ENCODE results near the gene PRRX2. TPM values are rescaled to one million over a fixed set of nuclear protein-coding genes. Genes with fewer than 3 reads are reported as not detected.

Gene PRRX2
- polyA plus RNA-seq, 6 donors from 2014 or later, result not detected

DNA sequence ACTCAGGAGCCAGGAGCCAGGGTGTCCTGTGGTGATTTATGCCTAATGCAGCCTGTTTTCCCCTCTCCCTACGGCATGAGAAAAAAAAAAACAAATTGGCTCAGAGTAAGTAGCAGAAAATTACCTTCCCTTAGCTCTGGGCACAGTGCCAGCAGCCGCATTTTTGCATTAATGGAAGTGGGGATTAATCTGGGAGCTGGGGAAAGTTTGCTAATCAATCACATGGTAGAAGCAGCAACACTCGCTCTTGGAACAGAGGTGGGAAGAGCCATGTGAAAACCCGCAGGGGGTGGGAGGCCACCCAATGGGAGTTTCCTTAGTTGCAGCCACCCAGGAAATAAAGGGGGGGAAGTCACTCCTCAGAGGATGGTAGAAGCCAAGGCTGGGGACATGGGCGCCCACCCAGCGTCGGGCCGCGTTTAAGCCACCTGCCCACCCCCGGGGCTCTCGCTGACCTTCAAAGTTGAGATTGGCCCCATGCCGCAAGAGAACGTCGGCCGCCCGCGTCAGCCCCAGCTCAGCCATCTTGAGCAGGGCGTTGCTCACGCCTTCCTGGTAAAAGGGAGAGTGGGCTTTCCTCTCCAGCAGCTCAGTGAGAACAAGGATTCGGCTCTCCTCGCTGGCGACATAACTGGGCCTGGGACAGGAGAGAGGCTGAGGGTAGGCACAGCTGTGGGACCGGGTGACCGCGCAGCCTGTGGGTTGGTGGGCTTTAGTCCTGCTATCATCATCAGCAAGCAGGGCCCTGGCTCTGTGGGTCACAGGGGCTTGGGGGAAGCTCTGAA, 25.2 kb upstream of the PRRX2 start:
- DNase-seq, result no peak
- Mint-ChIP-seq H3K9me3 (no peaks in the 10 kb centered on the region), H3K4me1 (peaks cover 14 to 32% (median 19%) of the 10 kb centered on the region in 3 donors), H3K36me3 (peaks cover under 1 to 8% of the 10 kb centered on the region in 2 donors), H3K27ac (peak overlapping the region in 4 of 6 donors; percentile 10 to 85 (median 50)), H3K4me3 (peak overlapping the region; percentile 15 to 91 (median 84)), H3K27me3 (no peaks in the 10 kb centered on the region)
- ATAC-seq (ENCODE audit: low read depth in 2 of 2), result no peak

DNA sequence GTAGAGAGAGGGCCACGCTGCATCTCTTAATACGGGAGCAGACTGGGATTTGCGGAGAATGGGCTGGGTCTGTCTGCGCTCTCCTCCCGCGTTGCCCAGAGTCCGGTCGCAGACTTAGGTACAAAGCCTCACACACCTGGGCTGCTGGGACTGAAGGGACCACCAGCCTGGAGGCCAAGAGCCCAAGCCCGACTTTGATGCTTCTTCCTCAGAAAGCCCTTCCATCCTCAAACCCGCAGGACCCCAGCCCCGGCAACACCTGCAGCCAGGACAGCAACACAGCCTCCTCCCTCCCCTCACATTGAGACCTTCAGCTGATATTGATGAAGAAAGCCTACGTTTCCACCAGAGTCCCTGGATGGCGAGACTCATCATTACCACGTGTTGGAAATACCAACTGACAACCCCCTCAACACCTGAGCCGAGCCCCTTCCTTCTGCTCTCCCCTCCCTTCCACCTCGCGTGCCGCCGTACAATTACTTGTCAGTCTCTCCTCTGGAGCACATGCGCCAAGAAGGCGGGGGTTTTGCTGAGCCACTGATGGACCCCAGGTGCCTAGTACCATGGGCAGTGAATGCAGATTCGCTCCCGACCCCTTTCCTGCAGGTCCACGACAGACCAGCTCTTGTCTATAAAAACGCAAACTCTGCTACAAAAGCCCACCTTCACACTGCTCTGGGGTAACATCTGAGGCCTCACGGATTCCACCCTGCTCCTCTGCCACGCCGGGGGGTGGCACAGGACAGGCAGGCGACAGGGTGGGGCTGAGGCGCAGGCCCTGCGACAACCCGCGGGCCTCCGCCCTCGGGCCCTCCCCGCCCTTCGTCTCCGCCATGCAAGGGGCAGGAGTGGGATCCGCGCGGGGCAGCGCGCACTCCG, 24.3 kb upstream of the PRRX2 start:
- ATAC-seq (ENCODE audit: low read depth in 2 of 2) (peak in 1 of 2 donors; percentile 15), DNase-seq (no peak)
- Mint-ChIP-seq H3K36me3 (peaks cover 0 to 8% of the 10 kb centered on the region in 2 donors), H3K27me3 (no peaks in the 10 kb centered on the region), H3K4me1 (peaks cover 14 to 32% (median 19%) of the 10 kb centered on the region in 3 donors), H3K9me3 (no peaks in the 10 kb centered on the region), H3K27ac (peak overlapping the region in 4 of 6 donors; percentile 57 to 89 (median 77)), H3K4me3 (peak overlapping the region; percentile 77 to 91 (median 84))

DNA sequence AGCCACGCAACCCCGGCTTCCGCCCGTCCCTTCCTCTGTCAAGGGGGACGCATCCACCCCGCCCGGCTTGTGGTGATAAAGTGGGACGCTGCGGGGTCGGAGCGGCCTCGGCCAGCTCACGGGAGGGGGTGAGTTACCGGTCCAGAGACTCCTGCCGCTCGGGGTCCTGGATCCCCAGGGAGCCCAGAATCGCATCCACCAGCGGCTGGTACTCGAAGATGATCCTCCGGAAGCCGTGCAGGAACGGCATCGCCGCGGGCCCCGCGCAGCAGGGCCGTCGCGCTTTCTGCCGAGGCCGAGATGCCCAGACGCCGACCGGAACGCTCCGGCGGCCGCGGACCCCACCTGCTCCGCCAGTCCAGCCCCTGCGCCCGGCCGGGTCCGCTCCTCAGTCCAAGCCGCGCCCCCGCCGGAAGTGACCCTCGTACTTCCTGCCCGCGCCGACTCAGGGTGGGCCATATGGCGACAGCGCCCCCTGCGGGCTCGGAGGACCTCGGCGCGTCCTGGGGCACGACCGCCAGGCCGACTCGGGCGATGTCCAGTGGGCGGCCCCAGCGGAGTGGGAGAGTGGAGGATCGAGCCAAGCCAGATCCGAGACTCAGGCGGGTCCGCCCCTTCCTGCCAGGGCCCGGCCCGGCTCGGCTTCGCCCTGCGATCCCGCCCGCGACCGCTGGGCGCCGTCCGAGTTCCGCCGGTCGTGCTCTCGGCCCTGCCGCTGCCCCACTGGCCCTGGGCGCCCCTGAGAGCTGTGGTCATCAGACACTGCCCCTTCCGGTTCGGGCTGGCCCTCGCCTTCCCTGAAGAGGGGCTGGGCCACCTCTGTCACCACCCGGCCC, 23.5 kb upstream of the PRRX2 start, which contains the start of gene ASB6:
Gene ASB6 (minus strand): TSS at position 402 of the 836 bp plus-strand sequence. CDS start 152 bp downstream, at position 250.
- Mint-ChIP-seq H3K27ac (peak within 1 kb of the TSS; percentile 82 to 95 (median 87)), H3K27me3 (peaks cover 0 to 5% (median 0%) of the 10 kb centered on the region in 3 donors), H3K4me3 (peak within 1 kb of the TSS; percentile 77 to 91 (median 84)), H3K4me1 (peaks cover 14 to 32% (median 19%) of the 10 kb centered on the region in 3 donors), H3K36me3 (peaks cover 0 to 8% of the 10 kb centered on the region in 2 donors), H3K9me3 (no peaks in the 10 kb centered on the region)
- peak; percentile 90 to 91 for ATAC-seq (ENCODE audit: low read depth in 2 of 2)
- peak; percentile 94 for DNase-seq

DNA sequence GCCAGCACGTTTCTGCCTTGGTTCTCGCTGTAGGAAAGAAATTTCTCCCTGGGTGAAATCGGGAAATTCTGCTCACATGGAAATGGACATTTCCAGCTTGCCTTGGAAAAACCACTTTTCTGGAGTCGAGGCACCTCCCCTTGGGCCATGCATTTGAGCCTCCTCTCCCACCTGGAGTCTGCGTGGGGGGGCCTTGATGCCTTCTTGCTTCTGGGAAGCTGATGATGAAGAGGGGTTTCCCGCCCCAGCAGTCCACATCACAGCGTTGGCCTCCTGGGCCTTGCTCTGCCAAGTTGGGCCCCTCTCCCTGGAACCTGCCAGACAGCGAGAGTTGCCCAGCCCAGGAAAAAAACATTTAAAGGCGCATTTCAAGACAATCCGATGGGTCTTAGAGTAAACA, 21.7 kb upstream of the PRRX2 start:
- ATAC-seq (ENCODE audit: low read depth in 2 of 2) (no peak), DNase-seq (no peak)
- Mint-ChIP-seq H3K36me3 (no peaks in the 10 kb centered on the region), H3K27ac (no peak overlapping the region), H3K4me1 (peaks cover 13 to 21% (median 15%) of the 10 kb centered on the region in 3 donors), H3K9me3 (peaks cover 0 to 2% (median 0%) of the 10 kb centered on the region in 7 donors), H3K27me3 (peaks cover 0 to 9% (median 5%) of the 10 kb centered on the region in 3 donors), H3K4me3 (peak overlapping the region in 5 of 8 donors; percentile 67 to 83 (median 77))

DNA sequence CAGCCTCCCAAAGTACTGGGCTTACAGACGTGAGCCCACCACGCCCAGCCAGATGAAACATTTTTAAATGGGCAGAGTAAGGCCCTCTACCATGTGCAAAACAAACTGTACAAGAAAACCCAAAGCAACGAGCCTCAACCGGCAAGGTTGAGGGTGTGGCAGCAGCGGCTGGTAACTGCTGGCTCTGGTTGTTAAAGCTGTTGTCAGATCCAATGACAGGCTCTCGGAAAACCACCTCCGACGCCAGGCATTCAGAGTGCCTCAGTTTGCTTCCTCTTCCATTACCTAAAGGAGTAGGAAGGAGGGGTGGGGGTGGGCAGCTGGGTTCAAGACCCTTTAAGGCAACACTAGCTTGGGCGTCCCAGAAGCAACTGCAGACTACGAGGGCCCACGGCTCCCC, 21.1 kb upstream of the PRRX2 start:
- peaks cover 0 to 2% (median 0%) of the 10 kb centered on the region in 7 donors for H3K9me3 Mint-ChIP-seq
- H3K27ac Mint-ChIP-seq, result peak overlapping the region in 1 of 6 donors; percentile 62
- H3K4me3 Mint-ChIP-seq, result peak overlapping the region in 1 of 8 donors; percentile 77
- H3K4me1 Mint-ChIP-seq, result peaks cover 13 to 21% (median 14%) of the 10 kb centered on the region in 3 donors
- peaks cover 0 to 9% (median 5%) of the 10 kb centered on the region in 3 donors for H3K27me3 Mint-ChIP-seq
- H3K36me3 Mint-ChIP-seq, result no peaks in the 10 kb centered on the region
- ATAC-seq (ENCODE audit: low read depth in 2 of 2) (no peak), DNase-seq (no peak)

DNA sequence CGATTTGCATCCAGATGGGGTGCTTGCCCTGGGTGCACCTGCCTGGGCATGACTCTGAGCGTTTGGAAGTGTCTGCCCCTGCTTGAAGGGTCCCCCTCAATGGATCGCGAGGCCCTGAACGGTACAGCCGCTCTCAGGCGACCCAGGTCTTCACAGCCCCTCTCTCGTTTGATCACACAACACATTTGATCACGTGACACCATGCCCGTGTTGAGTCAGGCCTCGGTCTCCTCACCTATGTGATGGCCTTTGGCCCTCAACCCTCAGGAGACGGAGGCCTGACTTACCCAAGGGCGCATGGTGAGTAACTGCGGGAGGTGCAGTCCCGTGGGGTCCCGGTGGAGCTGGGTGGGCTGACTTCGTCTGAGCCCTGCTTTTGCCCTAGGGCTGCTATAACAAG, 20.5 kb upstream of the PRRX2 start:
- peaks cover 0 to 2% (median 0%) of the 10 kb centered on the region in 7 donors for H3K9me3 Mint-ChIP-seq
- peak overlapping the region in 1 of 8 donors; percentile 36 for H3K4me3 Mint-ChIP-seq
- H3K27ac Mint-ChIP-seq, result peak overlapping the region in 1 of 6 donors; percentile 65
- peaks cover 0 to 10% (median 5%) of the 10 kb centered on the region in 3 donors for H3K27me3 Mint-ChIP-seq
- no peaks in the 10 kb centered on the region for H3K36me3 Mint-ChIP-seq
- peaks cover 12 to 19% (median 13%) of the 10 kb centered on the region in 3 donors for H3K4me1 Mint-ChIP-seq
- DNase-seq (no peak), ATAC-seq (ENCODE audit: low read depth in 2 of 2) (no peak)

DNA sequence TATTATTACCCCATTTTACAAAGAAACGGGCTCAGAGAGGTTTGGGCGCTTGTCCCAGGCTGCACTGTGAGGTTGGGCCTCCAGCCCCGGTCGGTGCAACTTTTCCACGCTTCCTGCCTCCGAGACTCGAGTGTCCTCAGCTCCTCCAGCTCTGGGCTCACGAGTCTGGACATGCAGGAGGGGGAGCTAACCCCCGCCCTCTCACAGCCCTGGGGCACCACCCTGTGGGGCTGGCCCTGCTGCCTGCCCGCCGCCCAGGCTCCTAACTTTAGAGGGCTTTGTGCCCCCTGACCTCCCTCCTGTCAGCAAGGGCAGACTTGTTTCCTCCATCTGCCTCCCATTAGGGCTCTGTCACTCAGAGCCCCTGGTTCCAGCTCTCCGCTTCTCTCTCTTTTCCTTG, 19.2 kb upstream of the PRRX2 start:
- H3K36me3 Mint-ChIP-seq, result no peaks in the 10 kb centered on the region
- no peak for ATAC-seq (ENCODE audit: low read depth in 2 of 2)
- peaks cover 2 to 8% (median 7%) of the 10 kb centered on the region in 3 donors for H3K4me1 Mint-ChIP-seq
- peaks cover 0 to 17% (median 5%) of the 10 kb centered on the region in 3 donors for H3K27me3 Mint-ChIP-seq
- DNase-seq, result no peak
- H3K9me3 Mint-ChIP-seq, result peaks cover 0 to 2% (median 0%) of the 10 kb centered on the region in 7 donors
- no peak overlapping the region for H3K27ac Mint-ChIP-seq
- peak overlapping the region in 1 of 8 donors; percentile 15 for H3K4me3 Mint-ChIP-seq

DNA sequence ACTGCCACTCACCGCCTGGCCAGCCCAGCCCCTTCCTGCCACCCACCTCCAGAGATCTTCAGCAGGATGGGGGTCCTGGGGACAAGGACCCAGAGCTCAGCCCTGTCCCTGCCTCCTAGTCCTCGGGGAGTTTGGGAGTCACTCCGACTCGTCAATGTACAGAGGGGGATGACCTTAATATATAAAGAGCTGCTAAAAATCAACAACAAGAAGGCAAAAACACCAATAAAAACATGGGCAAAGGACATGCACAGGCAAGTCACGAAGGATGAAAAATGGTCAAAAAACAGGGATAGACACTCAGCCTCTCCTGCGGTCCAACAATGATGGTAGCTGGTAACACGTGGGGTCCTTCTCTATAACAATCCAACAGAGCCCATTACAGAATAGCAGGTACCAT, 18.8 kb upstream of the PRRX2 start:
- Mint-ChIP-seq H3K4me3 (peak overlapping the region in 2 of 8 donors; percentile 15 to 29), H3K36me3 (no peaks in the 10 kb centered on the region), H3K9me3 (peaks cover 0 to 2% (median 0%) of the 10 kb centered on the region in 7 donors), H3K4me1 (peaks cover 0 to 5% (median 4%) of the 10 kb centered on the region in 3 donors), H3K27ac (peak overlapping the region in 1 of 6 donors; percentile 53), H3K27me3 (peaks cover 0 to 17% (median 5%) of the 10 kb centered on the region in 3 donors)
- ATAC-seq (ENCODE audit: low read depth in 2 of 2) (no peak), DNase-seq (no peak)

DNA sequence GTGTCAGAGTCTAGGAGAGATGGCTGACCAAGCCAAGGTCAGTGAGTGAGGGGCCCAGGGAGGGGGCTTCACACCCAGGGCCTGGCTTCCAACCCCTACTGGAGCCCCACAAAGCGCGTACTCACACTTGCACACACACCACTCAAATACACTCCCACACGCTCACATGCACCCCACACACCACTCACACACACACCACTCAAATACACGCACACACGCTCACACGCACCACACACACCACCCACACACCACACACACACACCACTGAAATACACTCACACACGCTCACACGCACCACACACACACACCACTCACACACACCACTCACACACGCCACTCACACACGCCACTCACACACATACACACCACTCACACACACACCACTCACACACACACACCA, 17.8 kb upstream of the PRRX2 start:
- H3K27me3 Mint-ChIP-seq, result peaks cover 0 to 17% (median 5%) of the 10 kb centered on the region in 3 donors
- peak overlapping the region in 1 of 8 donors; percentile 50 for H3K4me3 Mint-ChIP-seq
- ATAC-seq (ENCODE audit: low read depth in 2 of 2), result no peak

DNA sequence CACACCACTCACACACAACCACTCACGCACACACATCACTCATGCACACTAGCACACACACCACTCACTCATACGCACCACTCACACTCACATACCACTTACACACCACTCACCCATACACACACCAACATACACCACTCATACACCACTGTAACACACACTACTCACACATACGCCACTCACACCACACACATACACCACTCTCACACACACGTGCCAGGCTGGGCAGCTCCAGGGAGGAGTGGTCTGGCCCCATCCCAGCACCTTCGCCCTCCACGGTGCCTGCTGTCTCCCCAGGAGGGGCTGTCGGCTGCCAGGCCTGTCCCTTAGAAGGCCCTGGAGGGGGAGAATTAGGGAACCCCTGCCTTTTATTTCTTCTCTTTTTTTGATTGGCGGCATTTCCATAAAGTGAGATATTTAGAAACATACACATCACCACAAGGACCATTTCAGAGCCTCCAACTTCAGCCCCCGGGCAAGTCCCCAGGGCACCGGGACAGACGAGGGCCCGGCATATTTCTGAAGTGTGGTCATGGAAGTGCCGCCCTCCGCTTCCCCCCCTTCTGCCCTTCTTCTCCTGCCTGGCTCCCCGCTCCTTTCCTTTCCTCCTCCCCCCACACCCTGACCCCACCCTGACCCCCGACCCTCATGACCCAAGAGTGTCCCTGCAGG, 17.2 kb upstream of the PRRX2 start:
- DNase-seq (no peak), ATAC-seq (ENCODE audit: low read depth in 2 of 2) (no peak)
- Mint-ChIP-seq H3K27me3 (peaks cover 0 to 17% (median 5%) of the 10 kb centered on the region in 3 donors), H3K4me1 (peaks cover 0 to 5% (median 0%) of the 10 kb centered on the region in 3 donors), H3K27ac (no peak overlapping the region), H3K36me3 (no peaks in the 10 kb centered on the region), H3K9me3 (peaks cover 0 to 2% (median 0%) of the 10 kb centered on the region in 7 donors), H3K4me3 (peak overlapping the region in 1 of 8 donors; percentile 50)

More for the DNA sequence above, 17.8 kb upstream of the PRRX2 start:
- no peaks in the 10 kb centered on the region for H3K36me3 Mint-ChIP-seq
- no peak for DNase-seq
- H3K9me3 Mint-ChIP-seq, result peaks cover 0 to 2% (median 0%) of the 10 kb centered on the region in 7 donors
- H3K27ac Mint-ChIP-seq, result no peak overlapping the region
- peaks cover 0 to 5% (median under 1%) of the 10 kb centered on the region in 3 donors for H3K4me1 Mint-ChIP-seq

DNA sequence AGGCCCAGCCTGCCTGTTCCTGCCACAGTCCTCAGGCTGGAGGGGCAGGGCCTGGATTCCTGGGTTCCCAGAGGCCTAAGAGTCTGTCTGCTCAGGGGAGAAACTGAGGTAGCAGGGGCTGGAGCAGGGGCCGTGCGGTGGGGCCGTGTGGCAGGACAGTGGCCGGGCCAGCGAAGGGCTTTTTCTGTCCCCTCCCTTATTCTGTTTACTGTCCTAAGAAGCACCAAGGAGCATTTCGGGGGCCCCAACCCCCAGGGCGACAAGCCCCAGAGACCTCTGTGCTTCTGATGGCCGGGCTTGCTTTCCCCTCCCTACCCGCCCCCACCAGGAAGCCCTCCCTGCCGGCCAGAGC, 16.7 kb upstream of the PRRX2 start:
- peaks cover 0 to 5% (median under 1%) of the 10 kb centered on the region in 3 donors for H3K4me1 Mint-ChIP-seq
- H3K4me3 Mint-ChIP-seq, result no peak overlapping the region
- peaks cover 0 to 17% (median 5%) of the 10 kb centered on the region in 3 donors for H3K27me3 Mint-ChIP-seq
- no peak for ATAC-seq (ENCODE audit: low read depth in 2 of 2)
- no peak for DNase-seq
- no peak overlapping the region for H3K27ac Mint-ChIP-seq
- H3K9me3 Mint-ChIP-seq, result peaks cover 0 to 2% (median 0%) of the 10 kb centered on the region in 7 donors
- no peaks in the 10 kb centered on the region for H3K36me3 Mint-ChIP-seq

Data from naive B cell (primary cell).